H4 (cell line): ENCODE measurements around the gene PCARE. TPM values are rescaled to one million over a fixed set of nuclear protein-coding genes. Genes with fewer than 3 reads are reported as not detected.

ENCODE experiments used
- DNase-seq: peaks from one replicate; pipeline ENCODE4 v3.0.0-alpha.2; 2015; ENCODE audit warnings: low spot score
- total RNA-seq: library from RNA; depleted of rRNA; stranded (reverse); fragments of >200 nt; shearing (Covaris generic); gene quantifications from 2 replicates; pipeline ENCODE4 v1.2.3, GENCODE V29; 2014

PCARE gene
- total RNA-seq, 1 experiment from 2014 or later, result not detected

- no peak for DNase-seq
Measured at GRCh38 chr2:29039718-29040480, 34.4 kb downstream of the PCARE start.

GRCh38 chr2:29035016-29035745 is 39.1 kb downstream of the PCARE start:
- DNase-seq, result no peak

- no peak for DNase-seq
Measured at GRCh38 chr2:29033656-29034055, 40.7 kb downstream of the PCARE start.

- no peak for DNase-seq
Measured at GRCh38 chr2:29033172-29033571, 41.2 kb downstream of the PCARE start.

GRCh38 chr2:29032189-29032588 is 42.1 kb downstream of the PCARE start:
- DNase-seq, result no peak

- DNase-seq, result no peak
Measured at GRCh38 chr2:29031046-29031445, 43.3 kb downstream of the PCARE start.

- DNase-seq, result no peak
Measured at GRCh38 chr2:29025711-29026110, 48.6 kb downstream of the PCARE start.

- DNase-seq, result no peak
Measured at GRCh38 chr2:29024882-29025430, 49.4 kb downstream of the PCARE start.

GRCh38 chr2:29023188-29023587 is 51.1 kb downstream of the PCARE start:
- no peak for DNase-seq

- no peak for DNase-seq
Measured at GRCh38 chr2:29022679-29023078, 51.6 kb downstream of the PCARE start.

- no peak for DNase-seq
Measured at GRCh38 chr2:29021886-29022285, 52.4 kb downstream of the PCARE start.

GRCh38 chr2:29017716-29018435 is 56.4 kb downstream of the PCARE start:
- DNase-seq, result no peak

GRCh38 chr2:29016504-29016903 is 57.8 kb downstream of the PCARE start:
- no peak for DNase-seq

- DNase-seq, result no peak
Measured at GRCh38 chr2:29015701-29016470, 58.4 kb downstream of the PCARE start.

GRCh38 chr2:29014811-29015421 is 59.4 kb downstream of the PCARE start:
- DNase-seq, result peak; percentile 31

- DNase-seq, result no peak
Measured at GRCh38 chr2:29014331-29014730, 60.0 kb downstream of the PCARE start.

GRCh38 chr2:29013057-29013780 is 61.1 kb downstream of the PCARE start:
- no peak for DNase-seq

GRCh38 chr2:29012211-29012681 is 62.1 kb downstream of the PCARE start:
- DNase-seq, result no peak
